ENCODE data around the gene HSPD1.

DNA sequence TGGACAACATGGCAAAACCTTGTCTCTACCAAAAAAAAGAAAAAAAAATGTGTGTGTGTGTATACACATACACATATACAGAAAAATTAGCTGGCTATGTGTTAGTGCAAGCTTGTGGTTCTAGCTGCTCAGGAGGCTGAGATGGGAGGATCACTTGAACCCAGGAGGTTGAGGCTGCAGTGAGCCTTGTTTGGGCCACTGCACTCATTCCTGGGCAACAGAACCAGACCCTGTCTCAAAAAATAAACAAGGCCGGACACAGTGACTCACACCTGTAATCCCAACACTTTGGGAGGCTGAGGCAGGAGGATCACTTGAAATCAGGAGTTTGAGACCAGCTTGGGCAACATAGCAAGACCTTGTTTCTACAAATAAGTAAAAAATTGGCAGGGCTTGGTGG is 44.2 kb downstream of the HSPD1 start:
- TF ChIP-seq, protein P1, sequence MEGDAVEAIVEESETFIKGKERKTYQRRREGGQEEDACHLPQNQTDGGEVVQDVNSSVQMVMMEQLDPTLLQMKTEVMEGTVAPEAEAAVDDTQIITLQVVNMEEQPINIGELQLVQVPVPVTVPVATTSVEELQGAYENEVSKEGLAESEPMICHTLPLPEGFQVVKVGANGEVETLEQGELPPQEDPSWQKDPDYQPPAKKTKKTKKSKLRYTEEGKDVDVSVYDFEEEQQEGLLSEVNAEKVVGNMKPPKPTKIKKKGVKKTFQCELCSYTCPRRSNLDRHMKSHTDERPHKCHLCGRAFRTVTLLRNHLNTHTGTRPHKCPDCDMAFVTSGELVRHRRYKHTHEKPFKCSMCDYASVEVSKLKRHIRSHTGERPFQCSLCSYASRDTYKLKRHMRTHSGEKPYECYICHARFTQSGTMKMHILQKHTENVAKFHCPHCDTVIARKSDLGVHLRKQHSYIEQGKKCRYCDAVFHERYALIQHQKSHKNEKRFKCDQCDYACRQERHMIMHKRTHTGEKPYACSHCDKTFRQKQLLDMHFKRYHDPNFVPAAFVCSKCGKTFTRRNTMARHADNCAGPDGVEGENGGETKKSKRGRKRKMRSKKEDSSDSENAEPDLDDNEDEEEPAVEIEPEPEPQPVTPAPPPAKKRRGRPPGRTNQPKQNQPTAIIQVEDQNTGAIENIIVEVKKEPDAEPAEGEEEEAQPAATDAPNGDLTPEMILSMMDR (IDR thresholded peaks at IDR 0.05): no peak
- no peak for TF ChIP-seq POLR2A (IDR thresholded peaks at IDR 0.05)
